Astrocyte of the spinal cord (primary cell): ENCODE data around the gene SDSL.
A peak's percentile ranks its signal among the peaks of the same experiment; 100 is the strongest.

Experiments used
- DNase-seq: peaks from one replicate; pipeline ENCODE4 v3.0.0; 2011; ENCODE audit warnings: low read depth, low spot score
- H3K4me3 ChIP-seq: 2 replicates; pipeline ENCODE4 v1.5.1; 2011; ENCODE audit warnings: low read depth, mild to moderate bottlenecking, low read length, moderate library complexity
- in situ Hi-C: cut with HindIII; loops from 2 replicates; pipeline ENCODE4 v1.10.0; 2017; ENCODE audit warnings: low sequenced_read_pairs
- TF ChIP-seq, protein P1 (sequence below): IDR thresholded peaks from 2 replicates; pipeline ENCODE4 v1.5.1; 2012; ENCODE audit warnings: low read depth, mild to moderate bottlenecking, low read length, inconsistent platforms

The SDSL gene

DNA sequence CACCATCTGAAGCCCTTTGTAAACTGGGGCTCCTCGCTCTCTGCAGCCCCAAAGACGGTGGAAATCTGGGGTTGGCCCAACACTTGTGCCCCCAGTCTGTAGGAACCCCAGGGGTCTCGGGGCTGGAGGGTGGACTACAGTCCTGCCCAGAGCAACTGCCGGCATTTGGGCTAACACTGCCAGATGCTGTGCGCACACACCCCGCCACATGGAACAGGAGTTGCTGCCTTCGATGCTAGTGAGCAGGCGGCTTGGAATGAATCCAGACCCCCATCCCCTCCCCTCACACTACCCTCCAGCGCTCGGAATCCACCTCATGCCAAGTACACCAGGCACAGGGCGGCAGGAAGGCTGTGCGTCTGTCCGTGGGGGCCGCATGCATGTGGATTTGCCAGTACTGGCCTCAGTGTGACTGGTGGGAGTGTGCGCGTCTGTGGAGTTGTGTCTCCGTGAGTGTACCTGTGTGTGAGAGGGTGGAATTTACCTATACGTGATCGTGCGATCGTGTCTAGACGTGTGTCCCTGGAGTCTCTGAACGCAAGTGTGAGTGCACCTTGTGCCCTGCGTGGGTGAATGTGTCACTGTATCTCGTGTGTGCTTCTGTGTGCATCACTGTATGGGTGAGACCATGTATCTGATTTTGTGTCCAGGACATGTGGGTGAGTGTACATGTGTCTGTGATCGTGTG is 44.4 kb downstream of the SDSL start:
- in situ Hi-C loops = no loop called here
- H3K4me3 ChIP-seq = no peak overlapping the region
- no peak for DNase-seq
- TF ChIP-seq, protein P1, sequence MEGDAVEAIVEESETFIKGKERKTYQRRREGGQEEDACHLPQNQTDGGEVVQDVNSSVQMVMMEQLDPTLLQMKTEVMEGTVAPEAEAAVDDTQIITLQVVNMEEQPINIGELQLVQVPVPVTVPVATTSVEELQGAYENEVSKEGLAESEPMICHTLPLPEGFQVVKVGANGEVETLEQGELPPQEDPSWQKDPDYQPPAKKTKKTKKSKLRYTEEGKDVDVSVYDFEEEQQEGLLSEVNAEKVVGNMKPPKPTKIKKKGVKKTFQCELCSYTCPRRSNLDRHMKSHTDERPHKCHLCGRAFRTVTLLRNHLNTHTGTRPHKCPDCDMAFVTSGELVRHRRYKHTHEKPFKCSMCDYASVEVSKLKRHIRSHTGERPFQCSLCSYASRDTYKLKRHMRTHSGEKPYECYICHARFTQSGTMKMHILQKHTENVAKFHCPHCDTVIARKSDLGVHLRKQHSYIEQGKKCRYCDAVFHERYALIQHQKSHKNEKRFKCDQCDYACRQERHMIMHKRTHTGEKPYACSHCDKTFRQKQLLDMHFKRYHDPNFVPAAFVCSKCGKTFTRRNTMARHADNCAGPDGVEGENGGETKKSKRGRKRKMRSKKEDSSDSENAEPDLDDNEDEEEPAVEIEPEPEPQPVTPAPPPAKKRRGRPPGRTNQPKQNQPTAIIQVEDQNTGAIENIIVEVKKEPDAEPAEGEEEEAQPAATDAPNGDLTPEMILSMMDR = no peak

DNA sequence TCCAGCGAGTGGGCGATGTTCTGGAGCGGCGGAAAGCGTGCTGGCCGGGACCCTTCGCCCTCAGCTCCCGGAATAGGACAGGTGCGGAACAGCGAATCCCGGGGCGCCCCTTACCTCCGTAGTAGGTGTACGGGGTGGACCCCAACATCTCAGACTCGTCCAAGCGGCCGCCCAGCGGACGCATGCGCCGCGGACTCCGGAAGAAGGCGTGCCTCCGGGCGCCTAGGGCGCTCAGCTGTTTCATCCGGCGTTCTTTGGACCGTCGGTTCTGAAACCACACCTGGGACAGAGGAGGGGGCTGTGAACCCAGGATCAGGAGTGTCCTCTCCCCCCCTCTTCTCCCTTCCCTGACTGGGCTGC is 44.9 kb downstream of the SDSL start:
- peak overlapping the region; percentile 18 for H3K4me3 ChIP-seq
- TF ChIP-seq, protein P1 = no peak
- in situ Hi-C loops = no loop called here
- no peak for DNase-seq

DNA sequence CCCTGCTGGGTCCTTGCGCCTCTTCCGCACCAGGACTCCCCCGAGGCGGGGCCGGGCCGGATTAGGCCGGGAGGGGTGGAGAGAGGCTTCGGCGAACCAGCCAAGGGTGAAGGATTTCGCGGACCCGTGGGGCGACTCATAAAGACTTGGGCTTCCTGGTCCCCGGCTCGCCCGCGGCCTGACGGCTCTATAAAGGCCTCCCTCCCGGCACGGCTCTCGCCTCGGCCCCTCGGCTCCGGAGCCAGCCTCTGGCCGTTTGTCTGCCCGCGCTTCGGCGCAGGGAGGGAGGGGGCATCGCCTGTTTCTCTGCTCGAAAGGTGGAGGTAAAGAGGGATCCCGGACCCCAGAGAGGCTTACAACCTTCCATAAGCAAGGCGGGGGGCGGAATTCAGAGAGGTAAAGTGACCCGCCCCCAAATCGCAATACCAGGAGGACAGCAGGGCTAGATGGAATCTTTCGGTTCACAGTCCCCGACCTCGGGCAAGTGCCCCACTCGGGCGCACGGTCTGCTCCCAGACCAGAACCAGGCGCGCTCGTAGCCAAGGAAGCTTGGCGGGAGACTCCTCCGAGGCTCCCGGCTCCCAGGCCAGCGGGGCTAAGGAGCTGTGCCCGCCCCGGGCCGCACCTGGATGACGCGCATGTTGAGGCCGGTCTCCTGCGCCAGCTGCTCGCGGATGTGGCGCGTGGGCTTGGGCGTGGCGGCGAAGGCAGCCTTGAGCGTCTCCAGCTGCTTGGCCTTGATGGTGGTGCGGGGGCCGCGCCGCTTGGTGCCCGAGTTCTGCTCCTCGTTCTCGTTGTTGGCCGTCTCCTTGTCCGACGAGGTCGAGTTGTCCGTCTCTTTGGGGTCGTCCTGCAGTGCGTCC is 45.6 kb downstream of the SDSL start:
- in situ Hi-C loops = no loop called here
- no peak for DNase-seq
- H3K4me3 ChIP-seq = peak overlapping the region; percentile 18
- TF ChIP-seq, protein P1 = no peak

DNA sequence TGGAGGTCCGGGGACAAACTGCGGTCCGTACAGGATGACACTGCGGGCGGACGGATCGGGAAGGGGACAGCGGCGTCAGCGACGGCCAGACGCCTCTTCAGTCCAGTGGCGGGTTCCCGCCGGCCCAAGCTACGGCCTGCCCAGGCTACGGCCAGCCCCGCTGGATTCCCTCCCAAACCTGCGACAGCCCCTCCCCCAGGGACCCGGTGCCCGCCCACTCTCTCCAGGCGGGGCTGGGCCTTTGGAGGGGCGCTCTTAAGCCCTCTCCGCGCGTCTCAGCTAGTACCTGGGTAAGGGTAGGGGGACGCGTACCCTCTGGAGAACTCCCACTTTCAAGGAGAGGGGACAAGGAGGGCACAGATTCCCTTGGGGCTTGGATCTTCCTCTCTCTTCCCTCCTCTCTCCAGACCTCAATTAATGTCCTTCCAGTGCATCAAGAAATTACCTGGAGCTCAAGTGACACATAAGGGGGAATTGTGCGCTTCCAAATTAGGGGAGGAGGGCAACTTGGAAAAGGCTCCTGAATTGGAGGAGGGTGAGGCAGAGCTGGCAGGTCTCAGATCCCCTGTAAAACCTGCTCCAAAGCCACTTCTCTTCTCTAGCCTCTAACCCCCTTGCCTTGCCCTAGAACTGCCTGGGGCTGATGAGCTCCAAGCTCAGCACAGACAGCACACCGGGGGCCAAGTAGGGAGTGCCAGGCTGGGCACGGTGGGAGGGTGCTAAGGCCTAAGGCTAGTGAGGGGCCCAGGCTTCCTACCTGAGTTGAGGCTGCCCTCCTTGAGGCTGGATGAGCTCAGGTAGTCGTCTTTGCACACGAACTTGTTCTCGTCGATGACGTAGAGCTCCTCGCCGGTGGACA is 46.4 kb downstream of the SDSL start:
- H3K4me3 ChIP-seq = no peak overlapping the region
- in situ Hi-C loops = no loop called here
- no peak for DNase-seq
- TF ChIP-seq, protein P1 = no peak

DNA sequence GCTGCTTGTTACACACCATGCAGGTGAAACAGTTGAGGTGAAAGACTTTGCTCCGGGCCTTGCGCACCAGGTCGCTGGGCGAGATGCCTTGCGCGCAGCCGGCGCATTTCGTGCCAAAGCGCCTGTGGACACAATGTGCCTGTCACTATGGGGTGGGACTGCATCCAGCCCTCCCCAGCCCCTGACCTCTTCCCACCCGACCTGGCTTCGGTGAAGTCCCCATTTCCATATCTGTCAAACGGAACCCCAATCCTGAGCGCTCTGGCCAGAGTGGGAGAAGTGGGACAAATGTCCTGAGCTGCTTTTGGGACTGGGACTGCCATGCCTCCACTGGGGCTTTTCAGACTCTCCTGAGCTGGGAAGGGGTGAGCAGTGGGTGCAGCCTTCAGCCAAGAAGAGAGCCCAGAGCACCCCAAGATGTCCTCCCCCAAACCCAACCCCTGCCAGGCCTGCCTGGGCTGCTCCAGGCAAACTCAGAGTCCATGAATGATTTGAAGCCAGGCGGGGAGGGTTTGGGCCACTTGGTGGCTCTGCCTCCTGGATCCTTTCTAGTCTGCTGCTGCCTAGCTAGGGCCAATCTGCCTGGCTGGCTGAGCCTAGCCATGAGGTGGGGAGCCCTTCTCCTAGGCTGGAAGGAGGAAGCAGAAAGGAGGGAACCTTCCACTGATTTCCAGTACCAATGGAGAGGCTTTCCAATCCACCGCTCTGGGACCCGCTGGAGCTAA is 47.2 kb downstream of the SDSL start:
- in situ Hi-C loops = no loop called here
- TF ChIP-seq, protein P1 = no peak
- H3K4me3 ChIP-seq = no peak overlapping the region
- no peak for DNase-seq
